ENCODE measurements around the gene HLA-F. TPM values are rescaled to one million over a fixed set of nuclear protein-coding genes. Genes with fewer than 3 reads are reported as not detected.

HLA-F gene
- total RNA-seq, 5 donors from 2014 or later (not counting 1 experiment from before 2014, with no cell fraction given): 600 to 951 (median 748) TPM

DNA sequence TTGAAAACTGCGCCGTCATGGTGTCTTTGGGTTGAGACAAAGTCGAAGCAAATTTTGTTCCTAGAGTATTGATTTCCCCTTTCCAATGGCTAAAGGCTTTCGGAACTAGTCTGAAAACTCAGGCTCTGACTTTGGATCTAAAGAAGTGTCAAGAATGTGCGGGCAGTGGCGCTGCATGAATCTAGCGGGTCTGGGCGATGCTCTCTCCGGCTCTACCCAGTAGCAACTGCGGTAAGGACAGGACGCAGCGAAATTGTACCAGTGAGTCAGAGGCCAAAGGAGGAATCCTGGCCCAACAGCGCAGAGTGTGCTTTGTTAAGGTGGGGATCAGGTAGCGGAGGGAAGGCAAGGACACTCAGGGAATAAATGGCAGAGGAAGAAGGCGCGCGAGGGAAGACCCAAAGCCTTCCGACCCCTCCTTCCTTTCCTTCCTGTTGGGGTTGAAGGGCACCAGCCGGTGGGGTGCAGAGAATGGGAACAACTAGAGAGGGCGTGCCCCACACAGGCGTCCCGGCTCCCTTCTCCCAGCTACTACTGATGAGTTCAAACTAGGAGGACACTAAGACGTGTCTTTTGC, 32.1 kb downstream of the HLA-F start:
- H3K4me3 Mint-ChIP-seq: no peak overlapping the region

DNA sequence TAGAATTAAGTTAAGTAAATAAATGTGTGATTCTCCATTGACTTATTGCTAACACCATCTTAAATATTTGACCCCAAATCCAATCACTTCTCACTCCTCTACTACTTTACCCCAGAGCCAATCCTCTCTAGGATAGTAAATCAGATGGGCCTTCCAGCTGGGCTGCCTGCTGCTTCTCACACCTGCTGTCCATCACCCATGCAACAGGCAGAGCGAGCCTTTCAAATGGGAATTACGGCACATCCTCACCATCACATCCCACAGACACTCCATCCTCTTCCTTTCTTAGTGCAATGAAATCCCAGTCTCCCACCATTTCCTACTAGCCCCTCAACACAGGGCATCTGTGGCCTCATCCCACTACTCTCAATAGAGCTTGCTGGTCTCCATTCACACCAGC, 34.0 kb downstream of the HLA-F start:
- no peak overlapping the region for H3K4me3 ChIP-seq (ENCODE audit: control insufficient read depth in 1 of 2, extremely low read depth in 1 of 2, low read length in 1 of 2)
- Mint-ChIP-seq H3K4me3 (no peak overlapping the region), H3K9me3 (no peaks in the 10 kb centered on the region), H3K4me1 (peaks cover 12 to 23% (median 14%) of the 10 kb centered on the region in 3 donors), H3K27ac (no peak overlapping the region), H3K36me3 (peaks cover 3% of the 10 kb centered on the region), H3K27me3 (no peaks in the 10 kb centered on the region)
- peaks cover 3 to 5% of the 10 kb centered on the region in 2 experiments for H3K4me1 ChIP-seq (ENCODE audit: control insufficient read depth in 1 of 2, extremely low read depth in 1 of 2, insufficient read depth in 2 of 2, low read length in 2 of 2)
- H3K36me3 ChIP-seq (ENCODE audit: control insufficient read depth in 2 of 2, extremely low read depth in 1 of 2, insufficient read depth in 1 of 2, low read length in 1 of 2): no peaks in the 10 kb centered on the region
- POLR2A ChIA-PET: no interaction called here
- no peaks in the 10 kb centered on the region for H3K9me3 ChIP-seq
- DNase-seq (no peak), ATAC-seq (replicated peaks in 1 of 4) (no peak)
- 100% methylated on average over 1 of the region's 2 CpGs for WGBS (ENCODE audit: insufficient coverage)
- H3K27me3 ChIP-seq (replicated peaks in 1 of 2; ENCODE audit: control insufficient read depth in 2 of 2, extremely low read depth in 1 of 2, insufficient read depth in 2 of 2, low read length in 1 of 2): no peaks in the 10 kb centered on the region
- CTCF ChIA-PET: no interaction called here
- H3K27ac ChIP-seq (ENCODE audit: low read length): no peak overlapping the region

More for the DNA sequence above, 32.1 kb downstream of the HLA-F start:
- H3K9me3 Mint-ChIP-seq: no peaks in the 10 kb centered on the region
- no peaks in the 10 kb centered on the region for H3K27me3 ChIP-seq (replicated peaks in 1 of 2; ENCODE audit: control insufficient read depth in 2 of 2, extremely low read depth in 1 of 2, insufficient read depth in 2 of 2, low read length in 1 of 2)
- no peak overlapping the region for H3K27ac ChIP-seq (ENCODE audit: low read length)
- H3K36me3 ChIP-seq (ENCODE audit: control insufficient read depth in 2 of 2, extremely low read depth in 1 of 2, insufficient read depth in 1 of 2, low read length in 1 of 2): no peaks in the 10 kb centered on the region
- no peaks in the 10 kb centered on the region for H3K27me3 Mint-ChIP-seq
- H3K27ac Mint-ChIP-seq: no peak overlapping the region
- no peaks in the 10 kb centered on the region for H3K9me3 ChIP-seq
- CTCF ChIA-PET: interaction anchor here in 1 of 2 donors (0.6 to 2.0 kb wide), 2 partner anchors 27 to 48 kb away, joined by 3 to 4 read pairs; no protein-coding TSS in a partner anchor
- peaks cover 3 to 10% of the 10 kb centered on the region in 2 experiments for H3K4me1 ChIP-seq (ENCODE audit: control insufficient read depth in 1 of 2, extremely low read depth in 1 of 2, insufficient read depth in 2 of 2, low read length in 2 of 2)
- H3K36me3 Mint-ChIP-seq: peaks cover 3% of the 10 kb centered on the region
- no peak for ATAC-seq (replicated peaks in 1 of 4)
- POLR2A ChIA-PET: interaction anchor here in 1 of 2 donors (0.6 kb wide), 1 partner anchor 119 kb away, joined by 3 read pairs; no protein-coding TSS in a partner anchor
- WGBS (ENCODE audit: insufficient coverage): 95% methylated on average over 14 of the region's 23 CpGs
- no peak overlapping the region for H3K4me3 ChIP-seq (ENCODE audit: control insufficient read depth in 1 of 2, extremely low read depth in 1 of 2, low read length in 1 of 2)
- DNase-seq: no peak
- H3K4me1 Mint-ChIP-seq: peaks cover 19 to 39% (median 25%) of the 10 kb centered on the region in 3 donors

DNA sequence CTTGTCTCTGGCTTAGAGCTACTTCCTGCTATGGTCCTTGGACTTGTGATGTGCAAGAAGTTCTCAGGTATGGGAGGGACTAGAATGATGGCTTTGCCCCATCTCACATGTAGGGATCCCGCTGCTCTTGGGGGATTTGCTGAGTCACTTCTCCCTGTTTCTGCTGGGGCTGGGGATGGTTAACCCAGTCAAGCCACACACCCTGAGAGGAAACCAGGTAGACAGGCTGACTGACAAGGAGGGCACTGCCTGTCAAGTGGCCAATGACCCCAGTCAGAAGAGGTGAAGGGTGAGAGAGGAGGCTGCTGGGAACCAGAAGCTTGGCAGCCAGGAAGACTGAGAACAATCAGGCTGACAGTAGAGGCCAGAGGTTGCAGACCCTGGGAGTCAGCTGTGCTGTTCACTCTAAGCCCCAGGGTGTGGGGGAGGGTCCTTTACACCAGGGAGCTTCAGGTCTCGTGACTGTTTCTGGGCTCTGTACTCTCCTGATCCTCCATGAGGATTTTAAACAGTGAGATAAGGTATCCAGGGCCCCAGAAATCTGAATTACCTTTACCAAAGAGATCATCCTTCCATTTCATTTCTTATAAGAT, 34.6 kb downstream of the HLA-F start:
- Mint-ChIP-seq H3K36me3 (peaks cover 3% of the 10 kb centered on the region), H3K27me3 (no peaks in the 10 kb centered on the region), H3K9me3 (no peaks in the 10 kb centered on the region), H3K4me1 (peaks cover 10 to 20% (median 12%) of the 10 kb centered on the region in 3 donors), H3K27ac (no peak overlapping the region), H3K4me3 (no peak overlapping the region)
- CTCF ChIA-PET: no interaction called here
- Histone ChIP-seq H3K27ac (ENCODE audit: low read length) (no peak overlapping the region), H3K9me3 (no peaks in the 10 kb centered on the region), H3K4me1 (ENCODE audit: control insufficient read depth in 1 of 2, extremely low read depth in 1 of 2, insufficient read depth in 2 of 2, low read length in 2 of 2) (peaks cover under 1 to 3% of the 10 kb centered on the region in 2 experiments), H3K27me3 (replicated peaks in 1 of 2; ENCODE audit: control insufficient read depth in 2 of 2, extremely low read depth in 1 of 2, insufficient read depth in 2 of 2, low read length in 1 of 2) (no peaks in the 10 kb centered on the region), H3K36me3 (ENCODE audit: control insufficient read depth in 2 of 2, extremely low read depth in 1 of 2, insufficient read depth in 1 of 2, low read length in 1 of 2) (no peaks in the 10 kb centered on the region), H3K4me3 (ENCODE audit: control insufficient read depth in 1 of 2, extremely low read depth in 1 of 2, low read length in 1 of 2) (no peak overlapping the region)
- DNase-seq (no peak), ATAC-seq (replicated peaks in 1 of 4) (no peak)
- no CpG with 5 or more reads among the region's 2 CpGs for WGBS (ENCODE audit: insufficient coverage)
- POLR2A ChIA-PET: no interaction called here

- Histone ChIP-seq H3K9me3 (no peaks in the 10 kb centered on the region), H3K27ac (ENCODE audit: low read length) (no peak overlapping the region), H3K36me3 (ENCODE audit: control insufficient read depth in 2 of 2, extremely low read depth in 1 of 2, insufficient read depth in 1 of 2, low read length in 1 of 2) (no peaks in the 10 kb centered on the region), H3K4me3 (ENCODE audit: control insufficient read depth in 1 of 2, extremely low read depth in 1 of 2, low read length in 1 of 2) (no peak overlapping the region), H3K27me3 (replicated peaks in 1 of 2; ENCODE audit: control insufficient read depth in 2 of 2, extremely low read depth in 1 of 2, insufficient read depth in 2 of 2, low read length in 1 of 2) (no peaks in the 10 kb centered on the region), H3K4me1 (ENCODE audit: control insufficient read depth in 1 of 2, extremely low read depth in 1 of 2, insufficient read depth in 2 of 2, low read length in 2 of 2) (peaks cover 0 to 3% of the 10 kb centered on the region in 2 experiments)
- no peak overlapping the region for H3K4me3 Mint-ChIP-seq
- no peaks in the 10 kb centered on the region for H3K27me3 Mint-ChIP-seq
- DNase-seq (no peak), ATAC-seq (replicated peaks in 1 of 4) (no peak)
- 76% methylated on average over 2 of the region's 2 CpGs for WGBS (ENCODE audit: insufficient coverage)
- peaks cover 4 to 10% (median 5%) of the 10 kb centered on the region in 3 donors for H3K4me1 Mint-ChIP-seq
- H3K9me3 Mint-ChIP-seq: no peaks in the 10 kb centered on the region
- ChIA-PET CTCF (no interaction called here), POLR2A (no interaction called here)
- H3K36me3 Mint-ChIP-seq: peaks cover 3% of the 10 kb centered on the region
- no peak overlapping the region for H3K27ac Mint-ChIP-seq
These were observed 35.5 kb downstream of the HLA-F start for GRCh38 chr6:29758761-29759160.

- Histone ChIP-seq H3K27ac (ENCODE audit: low read length) (no peak overlapping the region), H3K4me3 (ENCODE audit: control insufficient read depth in 1 of 2, extremely low read depth in 1 of 2, low read length in 1 of 2) (no peak overlapping the region), H3K9me3 (no peaks in the 10 kb centered on the region), H3K27me3 (replicated peaks in 1 of 2; ENCODE audit: control insufficient read depth in 2 of 2, extremely low read depth in 1 of 2, insufficient read depth in 2 of 2, low read length in 1 of 2) (no peaks in the 10 kb centered on the region), H3K36me3 (ENCODE audit: control insufficient read depth in 2 of 2, extremely low read depth in 1 of 2, insufficient read depth in 1 of 2, low read length in 1 of 2) (no peaks in the 10 kb centered on the region), H3K4me1 (ENCODE audit: control insufficient read depth in 1 of 2, extremely low read depth in 1 of 2, insufficient read depth in 2 of 2, low read length in 2 of 2) (peaks cover 0 to 3% of the 10 kb centered on the region in 2 experiments)
- ChIA-PET CTCF (interaction anchor here in 1 of 2 donors (0.6 kb wide), 1 partner anchor 12 kb away, joined by 6 read pairs; no protein-coding TSS in a partner anchor), POLR2A (no interaction called here)
- Mint-ChIP-seq H3K36me3 (peaks cover 3% of the 10 kb centered on the region), H3K9me3 (no peaks in the 10 kb centered on the region), H3K4me1 (peaks cover 4 to 10% (median 4%) of the 10 kb centered on the region in 3 donors), H3K27me3 (no peaks in the 10 kb centered on the region), H3K27ac (no peak overlapping the region), H3K4me3 (no peak overlapping the region)
- no peak for ATAC-seq (replicated peaks in 1 of 4)
- no peak for DNase-seq
- WGBS (ENCODE audit: insufficient coverage): 70% methylated on average over 2 of the region's 5 CpGs
These were observed 36.2 kb downstream of the HLA-F start for GRCh38 chr6:29759457-29759856.

DNA sequence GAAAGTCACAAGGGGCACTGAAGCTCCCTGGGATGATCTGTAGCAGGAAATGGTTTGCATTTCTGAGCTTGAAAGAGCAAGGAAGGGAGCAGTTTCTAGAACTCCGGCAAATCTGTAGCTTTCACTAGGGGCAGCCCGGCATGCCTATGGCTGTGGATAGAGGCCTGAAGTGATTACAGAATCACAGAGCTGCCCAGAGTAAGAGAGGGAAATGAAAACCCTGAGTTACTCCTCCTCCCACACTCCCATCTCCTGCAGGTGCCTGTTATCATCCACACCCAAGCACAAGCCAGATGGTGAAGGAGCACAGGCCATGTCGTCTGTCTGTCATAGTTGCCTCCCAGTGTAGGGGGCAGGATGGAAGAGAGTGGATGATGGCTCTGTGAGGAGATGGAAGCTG, 37.1 kb downstream of the HLA-F start:
- H3K27me3 ChIP-seq (replicated peaks in 1 of 2; ENCODE audit: control insufficient read depth in 2 of 2, extremely low read depth in 1 of 2, insufficient read depth in 2 of 2, low read length in 1 of 2): no peaks in the 10 kb centered on the region
- no peaks in the 10 kb centered on the region for H3K9me3 ChIP-seq
- no peaks in the 10 kb centered on the region for H3K36me3 ChIP-seq (ENCODE audit: control insufficient read depth in 2 of 2, extremely low read depth in 1 of 2, insufficient read depth in 1 of 2, low read length in 1 of 2)
- POLR2A ChIA-PET: no interaction called here
- no peak overlapping the region for H3K27ac Mint-ChIP-seq
- H3K27ac ChIP-seq (ENCODE audit: low read length): no peak overlapping the region
- peaks cover 0 to under 1% of the 10 kb centered on the region in 2 donors for H3K27me3 Mint-ChIP-seq
- peaks cover 0 to 3% of the 10 kb centered on the region in 2 experiments for H3K4me1 ChIP-seq (ENCODE audit: control insufficient read depth in 1 of 2, extremely low read depth in 1 of 2, insufficient read depth in 2 of 2, low read length in 2 of 2)
- CTCF ChIA-PET: interaction anchor here in 1 of 2 donors (0.5 kb wide), 1 partner anchor 83 kb away, joined by 3 read pairs; no protein-coding TSS in a partner anchor
- DNase-seq: no peak
- H3K4me3 Mint-ChIP-seq: no peak overlapping the region
- WGBS (ENCODE audit: insufficient coverage): no CpG with 5 or more reads among the region's 3 CpGs
- H3K4me3 ChIP-seq (ENCODE audit: control insufficient read depth in 1 of 2, extremely low read depth in 1 of 2, low read length in 1 of 2): no peak overlapping the region
- no peak for ATAC-seq (replicated peaks in 1 of 4)
- H3K9me3 Mint-ChIP-seq: no peaks in the 10 kb centered on the region
- H3K36me3 Mint-ChIP-seq: peaks cover 1% of the 10 kb centered on the region
- peaks cover 4 to 10% (median 4%) of the 10 kb centered on the region in 3 donors for H3K4me1 Mint-ChIP-seq
